ENCODE data around the gene GPAT3.

Gene GPAT3

GRCh38 chr4:83510442-83510841, 25.5 kb upstream of the GPAT3 start:
- in situ Hi-C loops (cut with HindIII; ENCODE audit: low pct_ligation_motif_present, low sequenced_read_pairs) = no loop called here

DNA sequence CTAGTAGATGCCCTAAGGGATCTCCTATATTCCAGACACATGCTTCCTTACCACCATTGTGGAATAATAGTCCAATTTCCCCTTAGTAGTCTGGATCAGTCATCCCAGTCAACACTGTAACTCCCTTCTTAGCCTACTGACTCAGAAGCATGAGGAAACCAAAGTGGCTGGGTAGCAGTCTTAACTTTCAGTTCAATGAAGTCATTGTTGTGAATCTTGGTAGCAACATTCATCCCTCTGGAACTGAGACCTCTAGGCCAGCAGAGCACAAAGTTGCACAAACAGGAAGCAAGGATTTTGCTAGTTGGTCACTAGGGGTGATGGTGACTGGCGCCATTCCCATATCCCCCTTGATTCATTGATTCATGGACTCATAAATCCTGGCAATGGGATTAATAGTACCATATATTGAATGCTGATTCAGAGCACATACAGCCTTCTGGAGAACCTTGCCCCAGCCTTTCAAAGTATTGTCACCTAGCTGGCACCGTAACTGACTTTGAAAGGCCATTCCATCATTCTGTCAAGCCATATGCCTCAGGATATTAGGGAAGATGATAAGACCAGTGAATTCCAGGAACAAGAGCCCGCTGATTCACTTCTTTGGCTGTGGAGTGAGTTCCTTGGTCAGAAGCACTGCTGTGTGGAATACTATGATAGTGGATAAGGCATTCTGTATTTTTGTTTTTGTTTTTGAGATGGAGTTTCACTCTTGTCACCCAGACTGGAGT, 19.7 kb upstream of the GPAT3 start:
- H3K27ac ChIP-seq = no peak overlapping the region
- in situ Hi-C loops (cut with HindIII; ENCODE audit: low pct_ligation_motif_present, low sequenced_read_pairs) = no loop called here
- TF ChIP-seq, protein P1, sequence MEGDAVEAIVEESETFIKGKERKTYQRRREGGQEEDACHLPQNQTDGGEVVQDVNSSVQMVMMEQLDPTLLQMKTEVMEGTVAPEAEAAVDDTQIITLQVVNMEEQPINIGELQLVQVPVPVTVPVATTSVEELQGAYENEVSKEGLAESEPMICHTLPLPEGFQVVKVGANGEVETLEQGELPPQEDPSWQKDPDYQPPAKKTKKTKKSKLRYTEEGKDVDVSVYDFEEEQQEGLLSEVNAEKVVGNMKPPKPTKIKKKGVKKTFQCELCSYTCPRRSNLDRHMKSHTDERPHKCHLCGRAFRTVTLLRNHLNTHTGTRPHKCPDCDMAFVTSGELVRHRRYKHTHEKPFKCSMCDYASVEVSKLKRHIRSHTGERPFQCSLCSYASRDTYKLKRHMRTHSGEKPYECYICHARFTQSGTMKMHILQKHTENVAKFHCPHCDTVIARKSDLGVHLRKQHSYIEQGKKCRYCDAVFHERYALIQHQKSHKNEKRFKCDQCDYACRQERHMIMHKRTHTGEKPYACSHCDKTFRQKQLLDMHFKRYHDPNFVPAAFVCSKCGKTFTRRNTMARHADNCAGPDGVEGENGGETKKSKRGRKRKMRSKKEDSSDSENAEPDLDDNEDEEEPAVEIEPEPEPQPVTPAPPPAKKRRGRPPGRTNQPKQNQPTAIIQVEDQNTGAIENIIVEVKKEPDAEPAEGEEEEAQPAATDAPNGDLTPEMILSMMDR (IDR thresholded peaks at IDR 0.05; ENCODE audit: low read depth, low read length, missing control alignments) = no peak

More at GRCh38 chr4:83510442-83510841, 25.5 kb upstream of the GPAT3 start:
- no peak overlapping the region for H3K27ac ChIP-seq
- H3K36me3 ChIP-seq (replicated peaks) = no peaks in the 10 kb centered on the region
- no peak overlapping the region for H3K4me3 ChIP-seq (ENCODE audit: low read depth, low read length)
- DNase-seq = no peak
- no peaks in the 10 kb centered on the region for H3K27me3 ChIP-seq (replicated peaks)
- TF ChIP-seq, protein P1 (IDR thresholded peaks at IDR 0.05; ENCODE audit: low read depth, low read length, missing control alignments) = no peak

DNA sequence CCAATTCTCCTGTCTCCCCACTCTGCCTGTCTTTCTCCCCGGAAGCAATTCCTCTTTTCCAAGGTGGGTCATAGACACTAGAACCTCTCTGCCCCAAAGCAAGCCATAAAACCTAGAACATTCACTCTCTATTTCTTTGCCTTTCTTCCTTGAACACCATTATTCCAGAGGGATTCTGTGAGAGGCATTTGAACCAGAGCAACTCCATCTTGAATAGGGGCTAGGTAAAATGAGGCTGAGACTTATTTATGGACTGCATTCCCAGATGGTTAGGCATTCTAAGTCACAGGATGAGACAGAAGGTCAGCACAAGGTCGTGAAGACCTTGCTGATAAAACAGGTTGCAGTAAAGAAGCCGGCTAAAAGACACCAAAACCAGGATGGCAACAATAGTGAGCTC, 13.7 kb upstream of the GPAT3 start:
- in situ Hi-C loops (cut with HindIII; ENCODE audit: low pct_ligation_motif_present, low sequenced_read_pairs) = no loop called here
- Histone ChIP-seq H3K27me3 (replicated peaks) (no peaks in the 10 kb centered on the region), H3K4me3 (ENCODE audit: low read depth, low read length) (no peak overlapping the region), H3K27ac (no peak overlapping the region), H3K36me3 (replicated peaks) (no peaks in the 10 kb centered on the region)
- no peak for DNase-seq
- TF ChIP-seq, protein P1 (IDR thresholded peaks at IDR 0.05; ENCODE audit: low read depth, low read length, missing control alignments) = no peak

More for the DNA sequence above, 19.7 kb upstream of the GPAT3 start:
- Histone ChIP-seq H3K36me3 (replicated peaks) (no peaks in the 10 kb centered on the region), H3K4me3 (ENCODE audit: low read depth, low read length) (no peak overlapping the region), H3K27me3 (replicated peaks) (no peaks in the 10 kb centered on the region)
- DNase-seq = peak; percentile 32

GRCh38 chr4:83527671-83528070, 8.2 kb upstream of the GPAT3 start:
- TF ChIP-seq, protein P1 (IDR thresholded peaks at IDR 0.05; ENCODE audit: low read depth, low read length, missing control alignments) = no peak
- Histone ChIP-seq H3K36me3 (replicated peaks) (no peaks in the 10 kb centered on the region), H3K27ac (no peak overlapping the region), H3K4me3 (ENCODE audit: low read depth, low read length) (no peak overlapping the region), H3K27me3 (replicated peaks) (no peaks in the 10 kb centered on the region)
- in situ Hi-C loops (cut with HindIII; ENCODE audit: low pct_ligation_motif_present, low sequenced_read_pairs) = no loop called here
- DNase-seq = no peak

DNA sequence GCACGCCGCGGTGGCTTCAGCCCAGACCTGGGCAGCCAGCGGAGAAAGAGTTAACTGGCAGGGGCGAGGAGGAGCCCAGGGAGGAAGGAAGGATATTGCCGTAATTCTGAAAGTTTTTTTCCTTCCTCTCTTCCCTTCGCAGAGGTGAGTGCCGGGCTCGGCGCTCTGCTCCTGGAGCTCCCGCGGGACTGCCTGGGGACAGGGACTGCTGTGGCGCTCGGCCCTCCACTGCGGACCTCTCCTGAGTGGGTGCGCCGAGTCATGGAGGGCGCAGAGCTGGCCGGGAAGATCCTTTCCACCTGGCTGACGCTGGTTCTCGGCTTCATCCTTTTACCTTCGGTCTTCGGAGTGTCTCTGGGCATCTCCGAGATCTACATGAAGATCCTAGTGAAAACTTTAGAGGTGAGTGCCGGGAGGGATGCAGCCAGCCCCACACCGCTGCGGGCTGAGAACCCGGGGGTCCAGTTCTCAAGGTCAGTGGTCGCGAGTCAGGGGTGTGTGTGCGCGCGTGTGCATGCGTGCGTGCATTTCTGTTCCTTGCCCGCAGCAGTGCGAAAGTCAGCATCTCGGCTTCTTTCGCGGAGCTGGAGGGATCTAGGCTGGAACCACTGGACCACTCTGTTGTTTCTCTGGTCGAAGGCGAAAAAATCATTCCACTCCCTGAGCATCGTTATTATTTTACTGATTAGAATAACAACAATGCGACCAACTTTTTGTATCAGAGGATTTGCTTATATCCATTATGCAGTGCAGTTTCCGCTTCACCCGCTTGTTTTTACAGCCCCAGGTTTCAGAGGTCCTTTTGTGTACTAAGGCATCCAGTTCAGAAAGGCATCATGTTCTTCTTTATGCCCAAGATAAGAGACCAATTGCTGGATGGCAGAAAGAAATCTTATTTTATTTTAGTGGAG, 709 bp downstream of the GPAT3 start:
- TF ChIP-seq, protein P1 (IDR thresholded peaks at IDR 0.05; ENCODE audit: low read depth, low read length, missing control alignments) = no peak
- H3K27ac ChIP-seq = no peak overlapping the region
- no peak for DNase-seq
- peaks cover 18% of the 10 kb centered on the region for H3K27me3 ChIP-seq (replicated peaks)
- no peaks in the 10 kb centered on the region for H3K36me3 ChIP-seq (replicated peaks)
- peak overlapping the region; percentile 76 for H3K4me3 ChIP-seq (ENCODE audit: low read depth, low read length)
- in situ Hi-C loops (cut with HindIII; ENCODE audit: low pct_ligation_motif_present, low sequenced_read_pairs) = no loop called here

Data from brain microvascular endothelial cell (primary cell).